PC-3 (cell line): ENCODE results near the gene KCNH4.

ENCODE experiments used
- EZH2 ChIP-seq: fragments of 300-600 bp; sonication (generic); IDR thresholded peaks from one replicate; pipeline ENCODE4 v1.6.1; 2017; ENCODE audit warnings: antibody characterized with exemption, mild to moderate bottlenecking, low read length; ENCODE audit not compliant: unreplicated experiment
- EZH2phosphoT487 ChIP-seq: fragments of 300-600 bp; sonication (generic); IDR thresholded peaks from 2 replicates; pipeline ENCODE4 v1.6.1; 2018; ENCODE audit warnings: mild to moderate bottlenecking, antibody characterized with exemption, low read length, borderline replicate concordance
- TF ChIP-seq, protein P1 (sequence below): fragments of 300-600 bp; sonication (generic); conservative IDR thresholded peaks from 2 replicates; pipeline ENCODE4 v1.5.1; 2017; ENCODE audit warnings: antibody characterized with exemption, low read depth, mild to moderate bottlenecking, low read length

GRCh38 chr17:42141382-42141781, 39.6 kb downstream of the KCNH4 start:
- TF ChIP-seq, protein P1, sequence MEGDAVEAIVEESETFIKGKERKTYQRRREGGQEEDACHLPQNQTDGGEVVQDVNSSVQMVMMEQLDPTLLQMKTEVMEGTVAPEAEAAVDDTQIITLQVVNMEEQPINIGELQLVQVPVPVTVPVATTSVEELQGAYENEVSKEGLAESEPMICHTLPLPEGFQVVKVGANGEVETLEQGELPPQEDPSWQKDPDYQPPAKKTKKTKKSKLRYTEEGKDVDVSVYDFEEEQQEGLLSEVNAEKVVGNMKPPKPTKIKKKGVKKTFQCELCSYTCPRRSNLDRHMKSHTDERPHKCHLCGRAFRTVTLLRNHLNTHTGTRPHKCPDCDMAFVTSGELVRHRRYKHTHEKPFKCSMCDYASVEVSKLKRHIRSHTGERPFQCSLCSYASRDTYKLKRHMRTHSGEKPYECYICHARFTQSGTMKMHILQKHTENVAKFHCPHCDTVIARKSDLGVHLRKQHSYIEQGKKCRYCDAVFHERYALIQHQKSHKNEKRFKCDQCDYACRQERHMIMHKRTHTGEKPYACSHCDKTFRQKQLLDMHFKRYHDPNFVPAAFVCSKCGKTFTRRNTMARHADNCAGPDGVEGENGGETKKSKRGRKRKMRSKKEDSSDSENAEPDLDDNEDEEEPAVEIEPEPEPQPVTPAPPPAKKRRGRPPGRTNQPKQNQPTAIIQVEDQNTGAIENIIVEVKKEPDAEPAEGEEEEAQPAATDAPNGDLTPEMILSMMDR, result no peak
- TF ChIP-seq EZH2phosphoT487 (no peak), EZH2 (no peak)
